Esophagus muscularis mucosa (tissue), 4 donors: ENCODE data around the gene BLNK.

ENCODE experiments used
- EP300 ChIP-seq: sonication (generic); formaldehyde crosslinking; IDR thresholded peaks from one replicate; pipeline ENCODE4 v1.6.1; 2017; ENCODE audit warnings: antibody characterized with exemption
- POLR2A ChIP-seq: fragments of 450-650 bp; IDR thresholded peaks from one replicate; pipeline ENCODE4 v1.6.1; 2017; ENCODE audit warnings: antibody characterized with exemption, moderate library complexity, mild to moderate bottlenecking, low read depth
- POLR2AphosphoS5 ChIP-seq, 2 donors: sonication (generic); formaldehyde crosslinking; IDR thresholded peaks; one replicate each; pipeline ENCODE4 v1.6.1; 2017; ENCODE audit warnings: antibody characterized with exemption in 2 of 2
- TF ChIP-seq, protein P1 (sequence below), 3 experiments: fragments of 200-600 bp in 2 of 3; fragments of 450-650 bp in 1 of 3; sonication (generic) in 2 of 3; IDR thresholded peaks; one replicate each; pipeline ENCODE4 v1.5.1; 2017 to 2019; ENCODE audit warnings: antibody characterized with exemption in 3 of 3, mild to moderate bottlenecking in 2 of 3, moderate library complexity in 1 of 3

DNA sequence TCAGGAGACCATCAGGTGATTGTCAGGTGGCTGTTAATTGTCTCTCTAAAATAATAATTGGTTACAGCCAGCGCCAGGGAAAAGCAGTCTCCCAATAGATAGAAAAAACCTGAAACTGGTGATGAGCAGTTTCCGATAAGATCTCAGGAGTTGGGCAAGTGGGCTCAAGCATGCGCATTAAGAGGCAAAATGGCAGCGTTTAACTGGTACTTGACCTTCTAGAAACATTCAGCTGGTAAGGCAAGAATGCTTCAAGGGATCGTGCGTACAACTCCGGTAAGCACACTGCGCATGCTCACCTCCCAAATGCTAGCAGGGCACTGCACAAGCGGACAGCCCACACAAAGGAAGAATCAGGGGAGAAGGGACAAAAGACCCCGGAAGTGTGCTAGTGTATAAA lies 48.5 kb downstream of the BLNK start:
- TF ChIP-seq, protein P1, sequence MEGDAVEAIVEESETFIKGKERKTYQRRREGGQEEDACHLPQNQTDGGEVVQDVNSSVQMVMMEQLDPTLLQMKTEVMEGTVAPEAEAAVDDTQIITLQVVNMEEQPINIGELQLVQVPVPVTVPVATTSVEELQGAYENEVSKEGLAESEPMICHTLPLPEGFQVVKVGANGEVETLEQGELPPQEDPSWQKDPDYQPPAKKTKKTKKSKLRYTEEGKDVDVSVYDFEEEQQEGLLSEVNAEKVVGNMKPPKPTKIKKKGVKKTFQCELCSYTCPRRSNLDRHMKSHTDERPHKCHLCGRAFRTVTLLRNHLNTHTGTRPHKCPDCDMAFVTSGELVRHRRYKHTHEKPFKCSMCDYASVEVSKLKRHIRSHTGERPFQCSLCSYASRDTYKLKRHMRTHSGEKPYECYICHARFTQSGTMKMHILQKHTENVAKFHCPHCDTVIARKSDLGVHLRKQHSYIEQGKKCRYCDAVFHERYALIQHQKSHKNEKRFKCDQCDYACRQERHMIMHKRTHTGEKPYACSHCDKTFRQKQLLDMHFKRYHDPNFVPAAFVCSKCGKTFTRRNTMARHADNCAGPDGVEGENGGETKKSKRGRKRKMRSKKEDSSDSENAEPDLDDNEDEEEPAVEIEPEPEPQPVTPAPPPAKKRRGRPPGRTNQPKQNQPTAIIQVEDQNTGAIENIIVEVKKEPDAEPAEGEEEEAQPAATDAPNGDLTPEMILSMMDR (IDR thresholded peaks at IDR 0.05), result no peak
- TF ChIP-seq POLR2AphosphoS5 (IDR thresholded peaks at IDR 0.05), result no peak
- no peak for TF ChIP-seq POLR2A
- no peak for TF ChIP-seq EP300
